Endodermal cell (in vitro differentiated cells): ENCODE results near the gene TBC1D2. TPM values are rescaled to one million over a fixed set of nuclear protein-coding genes. Genes with fewer than 3 reads are reported as not detected.

Experiments
- DNase-seq: peaks from one replicate; pipeline ENCODE4 v3.0.0-alpha.2; 2017
- H3K27ac ChIP-seq: 2 replicates; pipeline ENCODE4 v1.5.1; 2013; ENCODE audit warnings: mild to moderate bottlenecking, low read depth, low read length, moderate library complexity
- H3K27me3 ChIP-seq: 2 replicates; pipeline ENCODE4 v1.6.1; 2013; ENCODE audit warnings: mild to moderate bottlenecking, low read length, moderate library complexity; ENCODE audit not compliant: insufficient read depth, control insufficient read depth, poor library complexity, severe bottlenecking
- H3K36me3 ChIP-seq: 2 replicates; pipeline ENCODE4 v1.7.0; 2013; ENCODE audit warnings: mild to moderate bottlenecking, low read length, moderate library complexity; ENCODE audit not compliant: control insufficient read depth, insufficient read depth
- H3K4me1 ChIP-seq: one replicate; pipeline ENCODE4 v1.7.0; 2013; ENCODE audit warnings: low read length; ENCODE audit not compliant: control insufficient read depth, insufficient read depth
- H3K4me3 ChIP-seq: 2 replicates; pipeline ENCODE4 v1.5.1; 2013; ENCODE audit warnings: mild to moderate bottlenecking, low read length, moderate library complexity
- H3K9ac ChIP-seq: 2 replicates; pipeline ENCODE4 v1.6.1; 2013; ENCODE audit warnings: mild to moderate bottlenecking, low read length, moderate library complexity; ENCODE audit not compliant: poor library complexity, severe bottlenecking; ENCODE audit errors: extremely low read depth
- H3K9me3 ChIP-seq: 2 replicates; pipeline ENCODE4 v1.6.1; 2013; ENCODE audit warnings: mild to moderate bottlenecking, low read length, moderate library complexity; ENCODE audit not compliant: control insufficient read depth
- H3K27ac Mint-ChIP-seq: 2 replicates; pipeline ENCODE4 v1.8.0; 2020; ENCODE audit warnings: mixed read lengths
- H3K27me3 Mint-ChIP-seq: 2 replicates; pipeline ENCODE4 v1.8.0; 2021; ENCODE audit warnings: mild to moderate bottlenecking, mixed read lengths; ENCODE audit not compliant: insufficient read depth
- H3K36me3 Mint-ChIP-seq: 2 replicates; pipeline ENCODE4 v1.8.0; 2020; ENCODE audit warnings: low read depth, mixed read lengths
- H3K4me1 Mint-ChIP-seq: 2 replicates; pipeline ENCODE4 v1.8.0; 2020; ENCODE audit warnings: mixed read lengths
- H3K4me3 Mint-ChIP-seq: 2 replicates; pipeline ENCODE4 v1.8.0; 2020; ENCODE audit warnings: mild to moderate bottlenecking, moderate library complexity, mixed read lengths
- H3K9me3 Mint-ChIP-seq: 2 replicates; pipeline ENCODE4 v1.8.0; 2020; ENCODE audit warnings: mild to moderate bottlenecking, mixed read lengths
- WGBS, 2 experiments: methylation state at CpG; one replicate each; pipeline versions ENCODE4 v1.1.5 to v1.1.7; 2013; ENCODE audit warnings: missing lambda C conversion rate in 2 of 2, mixed read lengths in 1 of 2; ENCODE audit not compliant: insufficient coverage in 1 of 2, insufficient read length in 1 of 2; 5-methylcytosine and 5-hydroxymethylcytosine counted together
- total RNA-seq, 2 donors: library from RNA; stranded (reverse); fragmentation: NEBNext Ultra II Directional in 1 of 2; extraction: Animal tissue kit (Norgen Biotek cat#: 25700) in 1 of 2; gene quantifications; 2 replicates in 1 of 2; 3 replicates in 1 of 2; pipeline ENCODE4 v1.2.1, GENCODE V29; 2021
- TF ChIP-seq, protein P1 (sequence below): fragments of 200-600 bp; sonication (generic); conservative IDR thresholded peaks from 2 replicates; pipeline ENCODE4 v1.5.0; 2021; ENCODE audit warnings: antibody characterized with exemption, mild to moderate bottlenecking

Gene TBC1D2
- total RNA-seq, 2 donors from 2014 or later = 8.1 to 10.4 TPM

DNA sequence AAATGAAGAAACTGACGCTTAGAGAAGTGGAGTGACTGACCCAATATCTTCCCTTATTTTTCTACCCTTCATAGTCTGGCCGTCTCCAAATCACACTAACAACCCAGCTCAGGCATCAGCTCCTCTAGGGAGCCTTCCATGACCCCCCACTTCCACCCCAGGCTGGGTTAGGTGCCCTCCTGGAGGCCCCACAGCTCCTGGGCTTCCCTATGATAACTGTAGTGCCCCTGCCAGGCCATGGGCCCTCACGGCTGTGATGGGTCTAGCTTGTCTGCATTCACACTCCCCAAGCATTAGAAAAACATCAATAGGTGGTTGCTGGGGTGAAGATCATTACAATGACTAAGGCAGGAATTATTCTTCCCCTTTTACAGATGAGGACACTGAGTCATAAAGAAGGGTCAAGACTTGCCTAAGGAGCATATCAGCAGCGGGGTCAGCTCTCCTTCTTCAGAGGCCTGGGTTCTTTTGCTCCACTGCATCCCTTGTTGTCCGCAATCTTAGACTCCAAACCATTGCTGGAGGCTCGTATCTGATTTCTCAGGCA is 70.4 kb downstream of the TBC1D2 start:
- peaks cover 3% of the 10 kb centered on the region for H3K36me3 Mint-ChIP-seq
- H3K27me3 Mint-ChIP-seq = no peaks in the 10 kb centered on the region
- Histone ChIP-seq H3K4me1 (peaks cover 12% of the 10 kb centered on the region), H3K9me3 (no peaks in the 10 kb centered on the region), H3K27ac (no peak overlapping the region), H3K9ac (no peak overlapping the region), H3K36me3 (no peaks in the 10 kb centered on the region), H3K27me3 (no peaks in the 10 kb centered on the region), H3K4me3 (no peak overlapping the region)
- H3K4me1 Mint-ChIP-seq = peaks cover 25% of the 10 kb centered on the region
- H3K4me3 Mint-ChIP-seq = no peak overlapping the region
- TF ChIP-seq, protein P1, sequence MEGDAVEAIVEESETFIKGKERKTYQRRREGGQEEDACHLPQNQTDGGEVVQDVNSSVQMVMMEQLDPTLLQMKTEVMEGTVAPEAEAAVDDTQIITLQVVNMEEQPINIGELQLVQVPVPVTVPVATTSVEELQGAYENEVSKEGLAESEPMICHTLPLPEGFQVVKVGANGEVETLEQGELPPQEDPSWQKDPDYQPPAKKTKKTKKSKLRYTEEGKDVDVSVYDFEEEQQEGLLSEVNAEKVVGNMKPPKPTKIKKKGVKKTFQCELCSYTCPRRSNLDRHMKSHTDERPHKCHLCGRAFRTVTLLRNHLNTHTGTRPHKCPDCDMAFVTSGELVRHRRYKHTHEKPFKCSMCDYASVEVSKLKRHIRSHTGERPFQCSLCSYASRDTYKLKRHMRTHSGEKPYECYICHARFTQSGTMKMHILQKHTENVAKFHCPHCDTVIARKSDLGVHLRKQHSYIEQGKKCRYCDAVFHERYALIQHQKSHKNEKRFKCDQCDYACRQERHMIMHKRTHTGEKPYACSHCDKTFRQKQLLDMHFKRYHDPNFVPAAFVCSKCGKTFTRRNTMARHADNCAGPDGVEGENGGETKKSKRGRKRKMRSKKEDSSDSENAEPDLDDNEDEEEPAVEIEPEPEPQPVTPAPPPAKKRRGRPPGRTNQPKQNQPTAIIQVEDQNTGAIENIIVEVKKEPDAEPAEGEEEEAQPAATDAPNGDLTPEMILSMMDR = no peak
- H3K9me3 Mint-ChIP-seq = no peaks in the 10 kb centered on the region
- WGBS, 2 experiments = 93 to 100% methylated on average over 5 to 6 of the region's 6 CpGs
- no peak overlapping the region for H3K27ac Mint-ChIP-seq
- DNase-seq = no peak

DNA sequence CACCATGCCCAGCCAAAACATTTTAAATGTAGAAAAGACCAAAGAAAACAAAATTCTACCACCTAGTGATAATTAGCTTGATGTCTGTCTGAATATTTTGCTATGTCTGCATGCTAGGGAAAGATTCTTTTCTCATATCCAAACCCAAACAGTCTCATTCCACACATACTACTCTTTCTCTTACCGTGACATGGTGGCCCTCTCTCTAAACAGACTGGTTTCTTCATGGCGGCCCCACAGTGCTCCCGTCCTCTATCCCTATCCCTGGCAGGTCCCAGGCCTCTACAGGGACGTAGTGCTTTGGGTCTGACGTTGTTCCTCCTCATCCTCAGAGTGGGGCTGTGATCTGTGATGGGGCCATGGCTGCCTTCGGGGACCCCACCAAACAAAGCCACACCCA is 71.1 kb downstream of the TBC1D2 start:
- TF ChIP-seq, protein P1 = no peak
- H3K27me3 ChIP-seq = no peaks in the 10 kb centered on the region
- H3K4me3 ChIP-seq = no peak overlapping the region
- H3K36me3 Mint-ChIP-seq = peaks cover 3% of the 10 kb centered on the region
- no peaks in the 10 kb centered on the region for H3K27me3 Mint-ChIP-seq
- no peaks in the 10 kb centered on the region for H3K9me3 Mint-ChIP-seq
- H3K4me1 Mint-ChIP-seq = peaks cover 25% of the 10 kb centered on the region
- no peak overlapping the region for H3K4me3 Mint-ChIP-seq
- no peak overlapping the region for H3K9ac ChIP-seq
- DNase-seq = no peak
- no peak overlapping the region for H3K27ac ChIP-seq
- no peak overlapping the region for H3K27ac Mint-ChIP-seq
- 84 to 92% methylated on average over 2 to 6 of the region's 6 CpGs for WGBS, 2 experiments
- peaks cover 12% of the 10 kb centered on the region for H3K4me1 ChIP-seq
- no peaks in the 10 kb centered on the region for H3K9me3 ChIP-seq
- no peaks in the 10 kb centered on the region for H3K36me3 ChIP-seq

DNA sequence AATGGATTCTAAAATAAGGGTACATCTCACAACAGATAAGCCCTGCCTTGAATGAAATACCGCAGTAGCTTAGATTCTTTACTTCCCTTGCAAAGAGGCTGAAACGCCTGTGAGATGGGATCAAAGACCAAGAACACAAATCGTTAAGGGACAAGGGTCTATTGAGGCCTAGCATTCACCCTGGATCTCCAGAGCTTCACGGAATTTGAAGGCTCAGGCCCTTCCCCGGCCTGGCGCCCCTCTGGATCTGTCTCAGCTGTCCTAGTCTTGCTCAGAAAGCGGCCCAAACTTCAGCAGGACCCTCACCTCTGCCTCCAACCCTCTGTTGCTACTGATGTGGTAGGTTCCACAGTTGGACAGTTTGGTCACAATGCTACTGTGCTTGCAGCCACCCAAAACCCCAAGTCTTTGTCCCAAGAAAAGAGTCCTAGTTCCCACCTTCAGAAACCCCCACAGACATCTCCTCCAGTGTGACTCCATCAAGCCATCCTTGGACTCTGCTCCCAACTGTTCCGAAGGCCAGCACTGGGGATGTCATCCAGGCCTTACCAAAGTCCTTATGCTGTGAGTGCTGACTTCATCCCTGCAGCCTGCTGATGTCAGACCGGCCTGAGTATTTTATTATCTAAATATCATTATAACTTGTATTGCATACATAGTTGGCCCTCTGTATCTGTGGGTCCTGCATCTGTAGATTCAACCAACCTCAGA is 72.4 kb downstream of the TBC1D2 start:
- Histone ChIP-seq H3K36me3 (no peaks in the 10 kb centered on the region), H3K4me1 (peaks cover 12% of the 10 kb centered on the region), H3K27me3 (no peaks in the 10 kb centered on the region), H3K4me3 (no peak overlapping the region), H3K9me3 (no peaks in the 10 kb centered on the region), H3K27ac (no peak overlapping the region), H3K9ac (no peak overlapping the region)
- 90 to 93% methylated on average over 8 of the region's 9 CpGs for WGBS, 2 experiments
- TF ChIP-seq, protein P1 = no peak
- Mint-ChIP-seq H3K4me3 (no peak overlapping the region), H3K27ac (peak overlapping the region; percentile 40), H3K9me3 (no peaks in the 10 kb centered on the region), H3K4me1 (peaks cover 25% of the 10 kb centered on the region), H3K36me3 (peaks cover 3% of the 10 kb centered on the region), H3K27me3 (no peaks in the 10 kb centered on the region)
- no peak for DNase-seq
